ENCODE data around the gene CCL27. TPM values are rescaled to one million over a fixed set of nuclear protein-coding genes. Genes with fewer than 3 reads are reported as not detected.

Gene CCL27
- total and polyA plus RNA-seq, 2 donors (not counting 1 experiment from before 2014, with no cell fraction given) = not detected

DNA sequence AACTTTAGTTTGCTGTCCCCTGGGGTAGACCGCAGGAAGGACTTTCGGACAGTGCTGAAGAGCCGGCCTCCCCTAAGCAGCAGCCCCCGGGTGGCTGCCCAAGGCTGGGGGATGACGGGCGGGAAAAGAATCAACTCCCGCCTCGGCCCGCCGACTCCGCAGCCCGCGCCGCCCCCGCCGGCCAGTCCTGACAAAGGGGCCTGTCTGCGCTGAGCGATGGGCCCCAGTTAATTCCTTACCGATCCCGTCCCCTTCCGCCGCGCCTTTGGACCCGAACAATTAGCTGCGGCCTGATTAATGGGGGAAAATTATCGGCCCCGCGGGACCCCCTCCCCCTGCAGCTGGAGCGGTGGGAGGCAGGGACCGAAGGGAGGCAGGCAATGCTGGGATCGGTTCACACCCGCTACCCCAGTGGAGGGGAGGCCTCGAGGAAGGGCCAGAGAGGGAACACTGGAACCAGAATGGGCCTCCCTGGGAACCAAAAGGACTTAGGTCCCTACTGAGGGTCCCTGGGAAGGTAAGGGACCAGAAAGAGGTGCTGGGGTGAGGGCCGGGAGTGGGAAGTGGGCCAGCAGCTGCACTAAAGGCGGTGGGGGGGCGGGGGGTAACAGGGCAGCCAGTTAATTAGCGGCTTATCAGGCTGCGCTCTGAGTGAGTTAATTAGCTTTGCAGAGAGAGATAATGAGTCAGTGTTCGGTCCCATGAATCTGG lies 37.8 kb downstream of the CCL27 start:
- no peak for TF ChIP-seq CTCF (conservative IDR thresholded peaks at IDR 0.05 in 1 of 2, IDR thresholded peaks at IDR 0.05 in 1 of 2; ENCODE audit: low read depth in 1 of 2, low read length in 2 of 2)
- TF ChIP-seq EZH2 (IDR thresholded peaks at IDR 0.05; ENCODE audit: low read length, missing control alignments) = peak; percentile 20
- DNase-seq (ENCODE audit: low read depth in 2 of 2) = no peak
- no peaks in the 10 kb centered on the region for H3K4me1 ChIP-seq (ENCODE audit: control insufficient read depth, extremely low read depth, insufficient read depth, low read length)
- no peak overlapping the region for H2AFZ ChIP-seq (ENCODE audit: low read length)
- no peaks in the 10 kb centered on the region for H3K9me3 ChIP-seq (ENCODE audit: control insufficient read depth, insufficient read depth, low read depth, low read length)
- H3K27me3 ChIP-seq (ENCODE audit: control insufficient read depth, insufficient read depth, low read length) = peaks cover 65% of the 10 kb centered on the region
- H3K36me3 ChIP-seq (ENCODE audit: control insufficient read depth, insufficient read depth, low read length) = no peaks in the 10 kb centered on the region
- H3K27ac ChIP-seq (ENCODE audit: insufficient read depth, low read length) = no peak overlapping the region
- H3K4me3 ChIP-seq (replicated peaks in 1 of 4; ENCODE audit: control extremely low read depth in 1 of 4, insufficient read depth in 1 of 4, low read depth in 3 of 4, low read length in 4 of 4) = no peak overlapping the region
- no peak overlapping the region for H3K4me2 ChIP-seq (ENCODE audit: extremely low read depth, insufficient read depth, low read length)
- peaks cover 5% of the 10 kb centered on the region for H3K79me2 ChIP-seq (ENCODE audit: control insufficient read depth, insufficient read depth, low read length)
- no peaks in the 10 kb centered on the region for H4K20me1 ChIP-seq (ENCODE audit: control insufficient read depth, extremely low read depth, insufficient read depth, low read length)
- H3K9ac ChIP-seq (ENCODE audit: insufficient read depth, low read length) = no peak overlapping the region

DNA sequence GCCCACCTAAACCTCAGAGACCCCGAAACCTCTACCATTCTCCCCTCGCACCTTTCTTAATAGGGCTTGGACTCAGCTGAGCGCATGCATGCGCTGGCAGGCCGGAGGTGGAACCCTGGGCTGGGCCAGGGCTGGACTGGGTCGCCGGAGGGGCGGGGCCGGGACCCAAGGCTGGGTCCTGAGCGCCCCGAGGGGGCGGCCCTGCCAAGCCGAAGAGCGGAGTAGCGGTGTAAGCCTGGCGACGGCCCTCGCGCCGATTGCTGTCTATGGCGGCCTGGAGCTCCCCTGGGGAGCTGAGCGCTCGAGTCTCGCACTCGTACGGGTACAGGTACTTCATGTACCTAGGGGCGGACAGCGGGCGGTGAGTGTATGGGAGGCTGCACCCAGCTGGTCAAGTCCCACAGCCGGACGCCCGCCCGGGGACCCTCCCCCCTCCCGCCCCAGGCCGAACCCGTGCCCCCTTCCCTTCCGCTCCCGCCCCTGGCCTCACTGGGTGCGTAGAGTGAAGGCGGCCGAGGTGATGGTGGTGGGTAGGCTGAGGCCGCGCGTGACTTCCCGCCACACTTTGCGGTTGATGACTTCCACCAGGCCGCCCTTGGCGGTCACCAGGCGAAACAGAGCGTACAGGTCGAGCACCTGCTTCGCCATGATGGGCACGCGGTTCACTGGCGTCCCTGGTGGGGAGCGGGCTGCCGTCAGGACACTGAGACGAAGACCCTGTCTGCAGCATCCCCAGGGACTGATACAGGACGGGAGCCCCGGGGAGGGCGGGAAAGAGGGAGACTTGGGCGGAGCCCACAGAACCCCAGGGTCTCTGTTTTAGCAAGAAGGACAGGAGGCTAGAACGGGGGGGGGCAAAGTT lies 38.9 kb downstream of the CCL27 start:
- no peaks in the 10 kb centered on the region for H3K36me3 ChIP-seq (ENCODE audit: control insufficient read depth, insufficient read depth, low read length)
- H3K4me3 ChIP-seq (replicated peaks in 1 of 4; ENCODE audit: control extremely low read depth in 1 of 4, insufficient read depth in 1 of 4, low read depth in 3 of 4, low read length in 4 of 4) = no peak overlapping the region
- no peak overlapping the region for H3K27ac ChIP-seq (ENCODE audit: insufficient read depth, low read length)
- no peak overlapping the region for H2AFZ ChIP-seq (ENCODE audit: low read length)
- H3K9ac ChIP-seq (ENCODE audit: insufficient read depth, low read length) = no peak overlapping the region
- no peaks in the 10 kb centered on the region for H3K9me3 ChIP-seq (ENCODE audit: control insufficient read depth, insufficient read depth, low read depth, low read length)
- no peak overlapping the region for H3K4me2 ChIP-seq (ENCODE audit: extremely low read depth, insufficient read depth, low read length)
- H3K27me3 ChIP-seq (ENCODE audit: control insufficient read depth, insufficient read depth, low read length) = peaks cover 56% of the 10 kb centered on the region
- no peaks in the 10 kb centered on the region for H3K4me1 ChIP-seq (ENCODE audit: control insufficient read depth, extremely low read depth, insufficient read depth, low read length)
- H4K20me1 ChIP-seq (ENCODE audit: control insufficient read depth, extremely low read depth, insufficient read depth, low read length) = no peaks in the 10 kb centered on the region
- no peak for DNase-seq (ENCODE audit: low read depth in 2 of 2)
- TF ChIP-seq EZH2 (IDR thresholded peaks at IDR 0.05; ENCODE audit: low read length, missing control alignments) (peak; percentile 78), CTCF (conservative IDR thresholded peaks at IDR 0.05 in 1 of 2, IDR thresholded peaks at IDR 0.05 in 1 of 2; ENCODE audit: low read depth in 1 of 2, low read length in 2 of 2) (no peak)
- H3K79me2 ChIP-seq (ENCODE audit: control insufficient read depth, insufficient read depth, low read length) = peaks cover 7% of the 10 kb centered on the region

All from fibroblast of lung (primary cell).